H1 (cell line): ENCODE measurements around the gene GRB7. TPM values are rescaled to one million over a fixed set of nuclear protein-coding genes. Genes with fewer than 3 reads are reported as not detected.

Experiments used
- CTCF ChIA-PET: fragments of 300-600 bp; sonication (Branson Sonifier 250); formaldehyde crosslinking; loops from one replicate; lab custom pipeline; 2021; ENCODE audit not compliant: partially characterized antibody; lab: Charles Lee
- POLR2A ChIA-PET: fragments of 300-600 bp; sonication (Branson Sonifier 250); formaldehyde crosslinking; loops from one replicate; lab custom pipeline; 2021; ENCODE audit warnings: inconsistent platforms; ENCODE audit not compliant: partially characterized antibody; lab: Charles Lee
- DNase-seq, 2 experiments: peaks; one replicate each; pipeline versions ENCODE4 v3.0.0 to v3.0.0-alpha.2; 2010 to 2022; ENCODE audit warnings: low spot score in 2 of 2, low read depth in 1 of 2, mixed read lengths in 1 of 2
- FAIRE-seq: peaks from 2 replicates; lab custom pipeline; 2011; peaks lifted over from hg19 to GRCh38; lab: Jason Lieb, UNC
- H2AFZ ChIP-seq: 2 replicates; pipeline ENCODE4 v1.8.1; 2012; ENCODE audit warnings: low read length, inconsistent platforms
- H2AK5ac ChIP-seq: 2 replicates; pipeline ENCODE4 v1.6.1; 2013; ENCODE audit warnings: low read depth, low read length
- H2BK120ac ChIP-seq: replicated peaks from 2 replicates; pipeline ENCODE3; 2013; ENCODE audit warnings: low read depth, low read length, inconsistent platforms
- H2BK12ac ChIP-seq: 2 replicates; pipeline ENCODE4 v1.6.1; 2013; ENCODE audit warnings: low read depth, low read length
- H2BK15ac ChIP-seq: 2 replicates; pipeline ENCODE4 v1.6.1; 2013; ENCODE audit warnings: low read length
- H2BK20ac ChIP-seq: 2 replicates; pipeline ENCODE4 v1.6.1; 2013; ENCODE audit warnings: low read length
- H2BK5ac ChIP-seq: 2 replicates; pipeline ENCODE4 v1.6.1; 2013; ENCODE audit warnings: low read depth, low read length
- H3K14ac ChIP-seq: 2 replicates; pipeline ENCODE4 v1.6.1; 2013; ENCODE audit warnings: inconsistent platforms; ENCODE audit not compliant: insufficient read length
- H3K18ac ChIP-seq: 2 replicates; pipeline ENCODE4 v1.6.1; 2013; ENCODE audit warnings: low read length; ENCODE audit errors: extremely low read depth
- H3K23ac ChIP-seq: 2 replicates; pipeline ENCODE4 v1.6.1; 2013; ENCODE audit warnings: inconsistent platforms; ENCODE audit not compliant: insufficient read length
- H3K23me2 ChIP-seq: 2 replicates; pipeline ENCODE4 v1.6.1; 2013; ENCODE audit warnings: low read depth, low read length
- H3K27ac ChIP-seq: 2 replicates; pipeline ENCODE4 v1.6.1; 2011; ENCODE audit warnings: low read depth, low read length, inconsistent platforms
- H3K27me3 ChIP-seq, 4 experiments: replicated peaks in 1 of 4; 1 replicate in 1 of 4; 2 replicates in 3 of 4; pipeline versions ENCODE4 v1.6.1 to v1.8.1; 2011 to 2013; ENCODE audit warnings: low read length in 3 of 4, mild to moderate bottlenecking in 3 of 4, inconsistent platforms in 2 of 4, mixed read lengths in 2 of 4, moderate library complexity in 1 of 4; ENCODE audit not compliant: control insufficient read depth in 3 of 4, insufficient read depth in 3 of 4; ENCODE audit errors: extremely low read depth in 1 of 4
- H3K36me3 ChIP-seq, 4 experiments: 2 replicates each; pipeline versions ENCODE4 v1.6.1 to v1.8.1; 2011 to 2013; ENCODE audit warnings: mild to moderate bottlenecking in 4 of 4, low read length in 3 of 4, moderate library complexity in 2 of 4, control low read depth in 1 of 4, inconsistent platforms in 1 of 4; ENCODE audit not compliant: insufficient read depth in 4 of 4, control insufficient read depth in 2 of 4
- H3K4ac ChIP-seq: replicated peaks from 2 replicates; pipeline ENCODE3; 2013; ENCODE audit warnings: low read length, low read depth, mixed read lengths, inconsistent platforms; ENCODE audit not compliant: insufficient read length
- H3K4me1 ChIP-seq, 4 experiments: replicated peaks in 1 of 4; 1 replicate in 1 of 4; 2 replicates in 3 of 4; pipeline versions ENCODE4 v1.6.1 to v1.8.1; 2011 to 2013; ENCODE audit warnings: low read length in 3 of 4, inconsistent platforms in 2 of 4, mixed read lengths in 1 of 4; ENCODE audit not compliant: insufficient read depth in 4 of 4, control insufficient read depth in 3 of 4
- H3K4me2 ChIP-seq, 2 experiments: 2 replicates each; pipeline versions ENCODE4 v1.6.1 to v1.8.1; 2011 to 2013; ENCODE audit warnings: low read depth in 2 of 2, low read length in 2 of 2, control low read depth in 1 of 2, inconsistent platforms in 1 of 2, mild to moderate bottlenecking in 1 of 2; ENCODE audit not compliant: insufficient read depth in 1 of 2
- H3K4me3 ChIP-seq, 4 experiments: fragments of 200-600, 300-600 bp in 1 of 4; sonication (generic), shearing (Covaris generic), sonication (Bioruptor Twin) in 1 of 4; 2 replicates each; pipeline versions ENCODE4 v1.5.1 to v1.8.1; 2011 to 2016; ENCODE audit warnings: low read length in 4 of 4, low read depth in 3 of 4, control low read depth in 2 of 4, inconsistent platforms in 2 of 4, mild to moderate bottlenecking in 2 of 4, mixed read lengths in 1 of 4, moderate library complexity in 1 of 4; ENCODE audit not compliant: insufficient read depth in 2 of 4; ENCODE audit errors: extremely low read depth in 1 of 4
- H3K56ac ChIP-seq: replicated peaks from 2 replicates; pipeline ENCODE3; 2013; ENCODE audit warnings: low read depth, mild to moderate bottlenecking, mixed read lengths, low read length, inconsistent platforms; ENCODE audit not compliant: insufficient read length
- H3K79me1 ChIP-seq: 2 replicates; pipeline ENCODE4 v1.6.1; 2013; ENCODE audit warnings: low read depth, low read length, control low read depth
- H3K79me2 ChIP-seq, 2 experiments: 2 replicates each; pipeline versions ENCODE4 v1.6.1 to v1.8.1; 2012 to 2013; ENCODE audit warnings: low read length in 2 of 2, mild to moderate bottlenecking in 2 of 2, inconsistent platforms in 1 of 2; ENCODE audit not compliant: insufficient read depth in 2 of 2, control insufficient read depth in 1 of 2
- H3K9ac ChIP-seq, 4 experiments: replicated peaks in 1 of 4; 1 replicate in 1 of 4; 2 replicates in 3 of 4; pipeline versions ENCODE4 v1.6.1 to v1.8.1; 2011 to 2013; ENCODE audit warnings: low read depth in 3 of 4, low read length in 3 of 4, control low read depth in 2 of 4, mild to moderate bottlenecking in 2 of 4, moderate library complexity in 2 of 4, inconsistent platforms in 1 of 4; ENCODE audit errors: extremely low read depth in 1 of 4
- H3K9me3 ChIP-seq, 2 experiments: 2 replicates each; pipeline versions ENCODE4 v1.6.1 to v1.8.1; 2012 to 2013; ENCODE audit warnings: mild to moderate bottlenecking in 2 of 2, moderate library complexity in 2 of 2, control low read depth in 1 of 2, inconsistent platforms in 1 of 2, low read depth in 1 of 2, low read length in 1 of 2, mixed read lengths in 1 of 2; ENCODE audit not compliant: insufficient read depth in 2 of 2
- H4K20me1 ChIP-seq, 2 experiments: replicated peaks in 1 of 2; 2 replicates each; pipeline versions ENCODE3 to v1.8.1; 2011 to 2013; ENCODE audit warnings: inconsistent platforms in 2 of 2, low read length in 2 of 2, mild to moderate bottlenecking in 1 of 2; ENCODE audit not compliant: insufficient read depth in 2 of 2, control insufficient read depth in 1 of 2
- H4K5ac ChIP-seq: 2 replicates; pipeline ENCODE4 v1.6.1; 2013; ENCODE audit warnings: low read length, low read depth, mixed read lengths, inconsistent platforms; ENCODE audit not compliant: insufficient read length
- H4K8ac ChIP-seq: 2 replicates; pipeline ENCODE4 v1.8.0; 2013; ENCODE audit warnings: mild to moderate bottlenecking, moderate library complexity, low read length, inconsistent platforms; ENCODE audit not compliant: insufficient read depth; ENCODE audit errors: extremely low read depth
- H4K91ac ChIP-seq: replicated peaks from 2 replicates; pipeline ENCODE3; 2013; ENCODE audit warnings: low read length, mixed read lengths, inconsistent platforms; ENCODE audit not compliant: insufficient read length
- CHD2 ChIP-seq: IDR thresholded peaks from 2 replicates; pipeline ENCODE4 v1.6.1; 2012; ENCODE audit warnings: low read length, improper control_type of control experiment
- EZH2 ChIP-seq: fragments of 200-600 bp; sonication (generic); IDR thresholded peaks from 2 replicates; pipeline ENCODE4 v1.7.1; 2012; ENCODE audit warnings: low read depth, mild to moderate bottlenecking, moderate library complexity, low read length, inconsistent platforms; ENCODE audit not compliant: severe bottlenecking
- HDAC2 ChIP-seq, 2 experiments: fragments of 300-600 bp in 1 of 2; sonication (generic) in 1 of 2; IDR thresholded peaks; 2 replicates each; pipeline ENCODE4 v1.6.1; 2011 to 2012; ENCODE audit warnings: low read depth in 2 of 2, low read length in 2 of 2, mild to moderate bottlenecking in 2 of 2, moderate library complexity in 2 of 2, borderline replicate concordance in 1 of 2, inconsistent platforms in 1 of 2
- JUN ChIP-seq: IDR thresholded peaks from 2 replicates; pipeline ENCODE4 v1.6.1; 2011; ENCODE audit warnings: low read depth, mild to moderate bottlenecking, improper control_type of control experiment, low read length
- NANOG ChIP-seq: IDR thresholded peaks from 2 replicates; pipeline ENCODE4 v1.6.1; 2011; ENCODE audit warnings: low read length, low read depth, mild to moderate bottlenecking, inconsistent platforms; ENCODE audit not compliant: insufficient read depth, poor library complexity, severe bottlenecking
- NRF1 ChIP-seq: IDR thresholded peaks from 2 replicates; pipeline ENCODE4 v1.6.1; 2011; ENCODE audit warnings: mild to moderate bottlenecking, low read depth, low read length, improper control_type of control experiment
- RAD21 ChIP-seq, 2 experiments: IDR thresholded peaks in 1 of 2; conservative IDR thresholded peaks in 1 of 2; 2 replicates each; pipeline ENCODE4 v1.6.1; 2011; ENCODE audit warnings: low read depth in 2 of 2, low read length in 2 of 2, improper control_type of control experiment in 1 of 2, inconsistent platforms in 1 of 2, mild to moderate bottlenecking in 1 of 2, moderate library complexity in 1 of 2
- SAP30 ChIP-seq: fragments of 300-600 bp; sonication (generic); IDR thresholded peaks from 2 replicates; pipeline ENCODE4 v1.7.1; 2012; ENCODE audit warnings: low read length, moderate library complexity, mild to moderate bottlenecking, inconsistent platforms; ENCODE audit not compliant: insufficient read depth, insufficient replicate concordance
- TEAD4 ChIP-seq: IDR thresholded peaks from 2 replicates; pipeline ENCODE4 v1.6.1; 2012; ENCODE audit warnings: low read depth, low read length, inconsistent platforms, mixed read lengths
- WGBS, 2 experiments: shearing (Covaris generic) in 1 of 2; methylation state at CpG; one replicate each; pipeline versions ENCODE4 v1.1.6 to v1.1.7; 2013 to 2015; ENCODE audit warnings: low lambda C conversion rate in 2 of 2, mixed read lengths in 2 of 2, inconsistent platforms in 1 of 2, low coverage in 1 of 2, missing lambda C conversion rate in 1 of 2; ENCODE audit not compliant: insufficient replicate concordance in 2 of 2, insufficient coverage in 1 of 2, insufficient read length in 1 of 2; ENCODE audit errors: extremely low coverage in 1 of 2, missing lambda C conversion rate in 1 of 2; 5-methylcytosine and 5-hydroxymethylcytosine counted together
- polyA plus RNA-seq, 7 experiments: library from polyadenylated mRNA; depleted of rRNA in 3 of 7; stranded (reverse) in 5 of 7; unstranded in 2 of 7; fragments of >200 nt in 5 of 7; fragments of 200-250 nt in 2 of 7; gene quantifications; 1 replicate in 5 of 7; 2 replicates in 1 of 7; 4 replicates in 1 of 7; pipeline versions ENCODE4 v1.2.1 to v1.2.3, GENCODE V29; 2011 to 2013; ENCODE audit warnings: missing spikeins in 2 of 7, mixed read lengths in 2 of 7
- total RNA-seq: library from RNA; stranded (reverse); fragmentation: NEBNext Ultra II Directional; extraction: Animal tissue kit (Norgen Biotek cat#: 25700); gene quantifications from 2 replicates; pipeline ENCODE4 v1.2.1, GENCODE V29; 2021
- TF ChIP-seq, protein P1 (sequence below): IDR thresholded peaks from 2 replicates; pipeline ENCODE4 v1.6.1; 2011; ENCODE audit warnings: low read depth, mild to moderate bottlenecking, low read length; ENCODE audit not compliant: insufficient read depth
- TF ChIP-seq, protein P2 (sequence below): IDR thresholded peaks from 2 replicates; pipeline ENCODE4 v1.6.1; 2012; ENCODE audit warnings: inconsistent platforms

GRB7 gene
- total and polyA plus RNA-seq, 2 of the 8 experiments (the other 6 are each of a cell fraction or from before 2014, with no cell fraction given): 32.2 to 41.5 TPM

DNA sequence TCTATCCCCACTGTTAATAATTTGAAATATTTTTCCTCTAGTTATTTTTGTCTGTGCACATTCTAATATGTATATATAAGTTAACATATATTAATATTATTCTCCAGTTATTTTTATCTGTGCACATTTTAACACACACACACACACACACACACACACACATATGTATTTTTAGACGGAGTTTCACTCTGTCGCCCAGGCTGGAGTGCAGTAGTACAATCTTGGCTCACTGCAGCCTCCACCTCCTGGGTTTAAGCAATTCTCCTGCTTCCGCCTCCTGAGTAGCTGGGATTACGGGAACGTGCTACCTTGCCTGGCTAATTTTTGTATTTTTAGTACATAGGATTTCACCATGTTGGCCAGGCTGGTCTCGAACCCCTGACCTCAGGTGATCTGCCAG, 20.1 kb upstream of the GRB7 start:
- no peaks in the 10 kb centered on the region for H3K9me3 ChIP-seq
- no peak overlapping the region for H3K4me2 ChIP-seq
- H4K5ac ChIP-seq: no peak overlapping the region
- no peak overlapping the region for H2AK5ac ChIP-seq
- CTCF ChIA-PET: interaction anchor here (1.6 kb wide), 1 partner anchor 46 kb away, joined by 4 read pairs; no protein-coding TSS in a partner anchor
- no peaks in the 10 kb centered on the region for H3K4me1 ChIP-seq
- H3K14ac ChIP-seq: no peak overlapping the region
- no peak overlapping the region for H3K56ac ChIP-seq
- H2BK20ac ChIP-seq: no peak overlapping the region
- H3K4me3 ChIP-seq: no peak overlapping the region
- no peak overlapping the region for H2BK15ac ChIP-seq
- no peaks in the 10 kb centered on the region for H3K23me2 ChIP-seq
- H3K79me1 ChIP-seq: peaks cover 2% of the 10 kb centered on the region; the same call in 1 of the 2 replicates
- H2BK120ac ChIP-seq: no peak overlapping the region
- H3K9ac ChIP-seq: no peak overlapping the region
- FAIRE-seq: no peak
- no peak overlapping the region for H3K27ac ChIP-seq
- no peak overlapping the region for H3K4ac ChIP-seq
- DNase-seq: no peak
- no peak overlapping the region for H3K18ac ChIP-seq
- no peak overlapping the region for H4K8ac ChIP-seq
- 95% methylated on average over 6 of the region's 6 CpGs; no CpG with 5 or more reads in 1 of the 2 experiments for WGBS, 2 experiments
- H2BK12ac ChIP-seq: no peak overlapping the region
- H3K27me3 ChIP-seq: no peaks in the 10 kb centered on the region
- H4K91ac ChIP-seq: no peak overlapping the region
- H3K79me2 ChIP-seq: peaks cover 0 to under 1% of the 10 kb centered on the region in 2 experiments; a peak in 2 of 4 replicates
- no peak overlapping the region for H2BK5ac ChIP-seq
- no peak overlapping the region for H3K23ac ChIP-seq
- peaks cover 7 to 10% of the 10 kb centered on the region in 2 experiments for H4K20me1 ChIP-seq
- H2AFZ ChIP-seq: no peak overlapping the region
- POLR2A ChIA-PET: interaction anchor here (0.7 to 3.8 kb wide), 3 partner anchors 12 to 19 kb away, joined by 3 to 34 read pairs (median 19); partner anchors contain the start of genes ERBB2 and MIEN1
- peaks cover 36 to 88% (median 64%) of the 10 kb centered on the region in 4 experiments for H3K36me3 ChIP-seq
- TF ChIP-seq EZH2: no peak
- TF ChIP-seq HDAC2 (IDR thresholded peaks at IDR 0.05; ENCODE audit: borderline replicate concordance in 1 of 2, low read depth in 2 of 2, low read length in 2 of 2): no peak
- TF ChIP-seq SAP30: no peak
- no peak for TF ChIP-seq CHD2
- TF ChIP-seq, protein P1, sequence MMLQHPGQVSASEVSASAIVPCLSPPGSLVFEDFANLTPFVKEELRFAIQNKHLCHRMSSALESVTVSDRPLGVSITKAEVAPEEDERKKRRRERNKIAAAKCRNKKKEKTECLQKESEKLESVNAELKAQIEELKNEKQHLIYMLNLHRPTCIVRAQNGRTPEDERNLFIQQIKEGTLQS: no peak
- no peak for TF ChIP-seq NRF1
- no peak for TF ChIP-seq NANOG
- no peak for TF ChIP-seq TEAD4
- no peak for TF ChIP-seq JUN
- TF ChIP-seq, protein P2, sequence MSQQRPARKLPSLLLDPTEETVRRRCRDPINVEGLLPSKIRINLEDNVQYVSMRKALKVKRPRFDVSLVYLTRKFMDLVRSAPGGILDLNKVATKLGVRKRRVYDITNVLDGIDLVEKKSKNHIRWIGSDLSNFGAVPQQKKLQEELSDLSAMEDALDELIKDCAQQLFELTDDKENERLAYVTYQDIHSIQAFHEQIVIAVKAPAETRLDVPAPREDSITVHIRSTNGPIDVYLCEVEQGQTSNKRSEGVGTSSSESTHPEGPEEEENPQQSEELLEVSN: no peak
- no peak for TF ChIP-seq RAD21 (IDR thresholded peaks at IDR 0.05 in 1 of 2, conservative IDR thresholded peaks at IDR 0.05 in 1 of 2; ENCODE audit: low read depth in 2 of 2, low read length in 2 of 2)
